Measurements from ENCODE around the gene B3GNT8. TPM values are rescaled to one million over a fixed set of nuclear protein-coding genes. Genes with fewer than 3 reads are reported as not detected.
"Not testable (repeated sequence)": the region's sequence is repeated elsewhere in the genome, so short reads cannot be mapped to it uniquely, and the experiment has no call there.

Gene B3GNT8
- total RNA-seq, 1 experiment from 2014 or later = not detected

- no peak for TF ChIP-seq CTCF (IDR thresholded peaks at IDR 0.05 in 2 of 3, conservative IDR thresholded peaks at IDR 0.05 in 1 of 3; ENCODE audit: borderline replicate concordance in 1 of 3, insufficient read depth in 1 of 3, low read depth in 2 of 3, low read length in 2 of 3)
- TF ChIP-seq ZFX (IDR thresholded peaks at IDR 0.05) = no peak
- TF ChIP-seq YY1 (IDR thresholded peaks at IDR 0.05; ENCODE audit: extremely low read depth, insufficient replicate concordance, low read depth, low read length) = no peak
- TF ChIP-seq RAD21 (IDR thresholded peaks at IDR 0.05; ENCODE audit: low read depth) = no peak
- TF ChIP-seq ZNF274 (IDR thresholded peaks at IDR 0.05; ENCODE audit: low read depth, low read length) = no peak
- TF ChIP-seq CEBPB (IDR thresholded peaks at IDR 0.05; ENCODE audit: low read depth) = no peak
- no peak for TF ChIP-seq ATF3 (IDR thresholded peaks at IDR 0.05)
- no peak for TF ChIP-seq FOSL1 (IDR thresholded peaks at IDR 0.05; ENCODE audit: low read depth)
- no peak for TF ChIP-seq ELF1 (IDR thresholded peaks at IDR 0.05; ENCODE audit: borderline replicate concordance, low read depth)
- no peak for TF ChIP-seq POLR2A (IDR thresholded peaks at IDR 0.05; ENCODE audit: borderline replicate concordance, extremely low read depth, insufficient read depth, insufficient read length)
These were observed 16.7 kb downstream of the B3GNT8 start (continued) for GRCh38 chr19:41410336-41411054.

- Histone ChIP-seq H3K27ac (ENCODE audit: low read depth, low read length) (no peak overlapping the region), H3K4me1 (ENCODE audit: control insufficient read depth in 1 of 2, insufficient read depth in 2 of 2, low read length in 2 of 2) (peaks cover 11 to 13% of the 10 kb centered on the region in 2 experiments; a peak in 3 of 4 replicates), H3K27me3 (ENCODE audit: insufficient read depth, low read length) (no peaks in the 10 kb centered on the region), H3K4me2 (ENCODE audit: low read length) (peak overlapping the region; percentile 51), H4K20me1 (ENCODE audit: insufficient read depth) (no peaks in the 10 kb centered on the region), H3K4me3 (replicated peaks in 1 of 2; ENCODE audit: low read depth in 1 of 2, low read length in 2 of 2) (no peak overlapping the region), H3K9me2 (ENCODE audit: insufficient read depth) (no peaks in the 10 kb centered on the region), H3K9me3 (ENCODE audit: control insufficient read depth in 1 of 2, insufficient read depth in 1 of 2, low read depth in 1 of 2, low read length in 2 of 2) (no peaks in the 10 kb centered on the region), H3K9ac (ENCODE audit: low read length) (no peak overlapping the region), H3K79me2 (ENCODE audit: insufficient read depth, low read length) (no peaks in the 10 kb centered on the region), H3K36me3 (ENCODE audit: control insufficient read depth in 1 of 2, insufficient read depth in 2 of 2, low read length in 2 of 2) (0 out of 4 replicates have a peak, but pooled peaks cover 3% of the 10 kb centered on the region in 2 experiments), H2AFZ (ENCODE audit: low read depth, low read length, poor library complexity, severe bottlenecking) (no peak overlapping the region)
- RAD21 ChIA-PET (ENCODE audit: low non-redundant PET in 1 of 2, low total read pairs in 2 of 2, uncharacterized antibody in 2 of 2, unreplicated experiment in 2 of 2) = no interaction called here
- DNase-seq (ENCODE audit: low read depth, low spot score) (peak; percentile 28), ATAC-seq (peak; percentile 86)
- CTCF ChIA-PET = interaction anchor here (1.6 kb wide), 1 partner anchor 161 kb away, joined by 3 read pairs; no protein-coding TSS in a partner anchor
- no TSS peak for BruUV-seq (replicated peaks)
- TF ChIP-seq FOSL1 (IDR thresholded peaks at IDR 0.05; ENCODE audit: low read depth) (peak; percentile 58; the same call in 1 of the 2 replicates), RAD21 (IDR thresholded peaks at IDR 0.05; ENCODE audit: low read depth) (no peak)
- POLR2A ChIA-PET = interaction anchor here (0.8 kb wide), 1 partner anchor 30 kb away, joined by 3 read pairs; the partner anchor contains the start of gene DMAC2
- intact Hi-C loops (cut with micrococcal nuclease) = no loop called here
These were observed 17.9 kb downstream of the B3GNT8 start for GRCh38 chr19:41409288-41409687.

- H3K79me2 ChIP-seq (ENCODE audit: insufficient read depth, low read length); RAD21 ChIA-PET (ENCODE audit: low non-redundant PET in 1 of 2, low total read pairs in 2 of 2, uncharacterized antibody in 2 of 2, unreplicated experiment in 2 of 2); H4K20me1 ChIP-seq (ENCODE audit: insufficient read depth); H3K9me2 ChIP-seq (ENCODE audit: insufficient read depth); H3K36me3 ChIP-seq (ENCODE audit: control insufficient read depth in 1 of 2, insufficient read depth in 2 of 2, low read length in 2 of 2); H2AFZ ChIP-seq (ENCODE audit: low read depth, low read length, poor library complexity, severe bottlenecking); DNase-seq (ENCODE audit: low read depth, low spot score); POLR2A ChIA-PET; H3K4me3 ChIP-seq (replicated peaks in 1 of 2; ENCODE audit: low read depth in 1 of 2, low read length in 2 of 2); intact Hi-C loops (cut with micrococcal nuclease); H3K27me3 ChIP-seq (ENCODE audit: insufficient read depth, low read length); H3K9me3 ChIP-seq (ENCODE audit: control insufficient read depth in 1 of 2, insufficient read depth in 1 of 2, low read depth in 1 of 2, low read length in 2 of 2); ATAC-seq; H3K27ac ChIP-seq (ENCODE audit: low read depth, low read length); BruUV-seq (replicated peaks); H3K9ac ChIP-seq (ENCODE audit: low read length): not testable (repeated sequence)
- Histone ChIP-seq H3K4me2 (ENCODE audit: low read length) (peak overlapping the region; percentile 51), H3K4me1 (ENCODE audit: control insufficient read depth in 1 of 2, insufficient read depth in 2 of 2, low read length in 2 of 2) (peaks cover 11 to 13% of the 10 kb centered on the region in 2 experiments; a peak in 3 of 4 replicates)
- CTCF ChIA-PET = interaction anchor here (1.6 kb wide), 1 partner anchor 162 kb away, joined by 3 read pairs; no protein-coding TSS in a partner anchor
These were observed 18.3 kb downstream of the B3GNT8 start for GRCh38 chr19:41408846-41409245.

Measured in HCT116 (cell line).